ENCODE measurements around the gene RNFT2.

The RNFT2 gene

DNA sequence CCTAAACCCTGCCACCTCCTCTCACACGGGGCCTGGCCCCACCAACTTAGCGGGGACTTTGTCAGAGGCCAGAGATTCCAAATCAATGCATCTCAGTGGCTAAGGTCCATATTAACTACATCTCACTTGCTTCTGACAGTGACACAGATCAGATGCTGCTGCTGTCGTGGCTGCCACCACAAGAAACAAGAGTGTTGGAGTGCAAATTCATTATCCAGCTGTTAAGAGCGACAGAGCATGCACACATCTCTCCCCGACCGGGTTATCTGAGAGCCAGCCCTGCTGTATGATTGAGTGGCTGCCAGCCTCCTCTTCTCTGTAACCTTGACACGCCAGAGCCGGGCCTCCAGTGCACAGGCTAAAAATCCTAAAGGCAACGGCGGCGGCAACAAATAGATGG is 40.4 kb upstream of the RNFT2 start:
- Histone ChIP-seq H3K9me3 (ENCODE audit: control insufficient read depth in 1 of 2, low read length in 2 of 2) (no peaks in the 10 kb centered on the region), H3K27me3 (ENCODE audit: low read depth, low read length) (peaks cover 14% of the 10 kb centered on the region), H3K27ac (ENCODE audit: low read length) (no peak overlapping the region), H3K4me1 (ENCODE audit: control insufficient read depth in 1 of 2, insufficient read depth in 2 of 2, low read length in 2 of 2) (peaks cover 3 to 11% of the 10 kb centered on the region in 2 donors), H3K4me3 (ENCODE audit: low read depth in 1 of 2, low read length in 2 of 2) (no peak overlapping the region), H3K36me3 (ENCODE audit: control insufficient read depth in 1 of 2, insufficient read depth in 2 of 2, low read length in 2 of 2) (no peaks in the 10 kb centered on the region)

DNA sequence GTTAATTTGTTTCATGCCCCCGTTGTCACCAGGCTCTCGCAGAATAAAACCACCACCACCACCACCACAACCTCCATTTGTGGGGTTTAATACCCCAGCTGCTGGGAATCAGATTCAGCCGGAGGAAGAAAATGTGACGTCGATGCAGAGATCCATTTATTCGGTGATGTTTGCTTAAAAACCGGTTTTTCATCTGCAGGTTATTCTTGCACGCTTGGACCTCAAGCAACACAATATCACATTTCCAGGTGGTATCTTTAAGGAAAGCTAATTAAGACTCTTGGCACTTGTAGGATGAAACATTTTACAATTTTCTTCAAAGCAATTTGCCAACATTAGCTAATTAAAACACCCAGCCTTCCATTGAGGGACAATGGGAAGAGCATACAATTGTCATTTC is 40.0 kb upstream of the RNFT2 start:
- Histone ChIP-seq H3K27me3 (ENCODE audit: low read depth, low read length) (peaks cover 14% of the 10 kb centered on the region), H3K4me1 (ENCODE audit: control insufficient read depth in 1 of 2, insufficient read depth in 2 of 2, low read length in 2 of 2) (peaks cover 3 to 8% of the 10 kb centered on the region in 2 donors), H3K27ac (ENCODE audit: low read length) (no peak overlapping the region), H3K4me3 (ENCODE audit: low read depth in 1 of 2, low read length in 2 of 2) (no peak overlapping the region), H3K9me3 (ENCODE audit: control insufficient read depth in 1 of 2, low read length in 2 of 2) (no peaks in the 10 kb centered on the region), H3K36me3 (ENCODE audit: control insufficient read depth in 1 of 2, insufficient read depth in 2 of 2, low read length in 2 of 2) (no peaks in the 10 kb centered on the region)

DNA sequence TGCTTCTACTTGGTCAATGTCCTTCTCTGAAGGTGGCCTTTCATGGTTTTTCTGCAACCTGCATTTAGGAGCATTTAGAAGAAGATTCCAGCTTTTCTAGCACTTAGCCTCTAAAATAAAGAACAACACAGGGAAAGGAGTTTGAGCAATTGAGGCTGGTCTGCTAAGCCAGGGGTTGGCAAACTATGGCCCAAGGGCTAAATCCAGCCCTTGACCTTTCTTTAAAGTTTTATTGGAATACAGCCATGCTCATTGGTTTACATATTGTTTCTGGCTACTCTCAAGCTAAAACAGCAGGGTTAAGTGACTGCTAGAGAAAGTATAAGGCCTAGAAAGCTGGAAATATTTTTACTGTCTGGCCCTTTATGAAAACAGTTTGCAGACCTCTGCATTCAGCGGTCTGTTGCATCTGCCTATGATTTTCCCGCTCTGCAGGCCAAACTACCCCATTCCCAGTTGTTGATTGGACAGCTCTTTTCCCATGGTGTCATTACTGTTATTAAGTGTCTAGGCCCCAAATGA is 39.5 kb upstream of the RNFT2 start:
- H3K27me3 ChIP-seq (ENCODE audit: low read depth, low read length) = peaks cover 9% of the 10 kb centered on the region
- H3K4me1 ChIP-seq (ENCODE audit: control insufficient read depth in 1 of 2, insufficient read depth in 2 of 2, low read length in 2 of 2) = peaks cover 0 to 3% of the 10 kb centered on the region in 2 donors
- no peaks in the 10 kb centered on the region for H3K9me3 ChIP-seq (ENCODE audit: control insufficient read depth in 1 of 2, low read length in 2 of 2)
- no peak overlapping the region for H3K27ac ChIP-seq (ENCODE audit: low read length)
- no peak overlapping the region for H3K4me3 ChIP-seq (ENCODE audit: low read depth in 1 of 2, low read length in 2 of 2)
- no peaks in the 10 kb centered on the region for H3K36me3 ChIP-seq (ENCODE audit: control insufficient read depth in 1 of 2, insufficient read depth in 2 of 2, low read length in 2 of 2)

DNA sequence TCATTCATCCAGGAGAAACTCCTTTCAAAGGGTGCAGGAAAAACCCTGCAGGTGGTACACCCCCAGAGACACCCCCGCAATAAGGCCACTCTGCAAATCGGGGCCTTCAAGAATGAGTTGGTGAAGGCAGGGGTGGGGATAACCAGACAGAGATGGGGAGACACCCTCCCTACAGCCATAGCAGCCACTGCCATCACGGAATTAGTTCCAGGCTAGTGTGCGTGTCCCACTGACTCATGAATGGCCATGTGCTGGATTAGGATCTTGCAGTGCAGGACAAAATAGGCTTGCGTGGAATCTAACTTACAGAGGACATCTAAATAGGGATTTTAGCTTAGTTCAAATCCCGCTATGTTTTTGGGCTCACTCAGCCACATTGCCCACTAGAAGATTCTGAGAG is 38.0 kb upstream of the RNFT2 start:
- no peaks in the 10 kb centered on the region for H3K9me3 ChIP-seq (ENCODE audit: control insufficient read depth in 1 of 2, low read length in 2 of 2)
- H3K36me3 ChIP-seq (ENCODE audit: control insufficient read depth in 1 of 2, insufficient read depth in 2 of 2, low read length in 2 of 2) = no peaks in the 10 kb centered on the region
- H3K27me3 ChIP-seq (ENCODE audit: low read depth, low read length) = no peaks in the 10 kb centered on the region
- no peaks in the 10 kb centered on the region for H3K4me1 ChIP-seq (ENCODE audit: control insufficient read depth in 1 of 2, insufficient read depth in 2 of 2, low read length in 2 of 2)
- no peak overlapping the region for H3K27ac ChIP-seq (ENCODE audit: low read length)
- no peak overlapping the region for H3K4me3 ChIP-seq (ENCODE audit: low read depth in 1 of 2, low read length in 2 of 2)

DNA sequence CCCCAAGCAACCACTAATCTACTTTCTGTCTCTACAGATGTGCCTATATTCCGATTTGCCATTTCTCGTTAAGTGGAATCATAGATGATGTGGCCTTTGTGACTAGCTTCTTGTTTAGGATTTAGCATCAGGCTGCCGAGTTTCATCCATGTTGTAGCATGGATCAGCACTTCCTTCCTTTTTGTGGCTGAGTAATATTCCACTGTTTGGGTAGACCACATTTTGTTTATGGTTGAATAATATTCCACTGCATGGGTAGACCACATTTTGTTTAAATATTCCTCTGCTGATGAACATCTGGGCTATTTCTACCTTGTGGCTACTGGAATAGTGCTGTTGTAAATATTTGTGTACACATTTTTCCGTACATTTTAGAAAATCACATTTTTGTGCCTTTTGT is 36.7 kb upstream of the RNFT2 start:
- H3K36me3 ChIP-seq (ENCODE audit: control insufficient read depth in 1 of 2, insufficient read depth in 2 of 2, low read length in 2 of 2) = no peaks in the 10 kb centered on the region
- no peak overlapping the region for H3K4me3 ChIP-seq (ENCODE audit: low read depth in 1 of 2, low read length in 2 of 2)
- no peaks in the 10 kb centered on the region for H3K27me3 ChIP-seq (ENCODE audit: low read depth, low read length)
- no peaks in the 10 kb centered on the region for H3K9me3 ChIP-seq (ENCODE audit: control insufficient read depth in 1 of 2, low read length in 2 of 2)
- H3K4me1 ChIP-seq (ENCODE audit: control insufficient read depth in 1 of 2, insufficient read depth in 2 of 2, low read length in 2 of 2) = no peaks in the 10 kb centered on the region
- no peak overlapping the region for H3K27ac ChIP-seq (ENCODE audit: low read length)

DNA sequence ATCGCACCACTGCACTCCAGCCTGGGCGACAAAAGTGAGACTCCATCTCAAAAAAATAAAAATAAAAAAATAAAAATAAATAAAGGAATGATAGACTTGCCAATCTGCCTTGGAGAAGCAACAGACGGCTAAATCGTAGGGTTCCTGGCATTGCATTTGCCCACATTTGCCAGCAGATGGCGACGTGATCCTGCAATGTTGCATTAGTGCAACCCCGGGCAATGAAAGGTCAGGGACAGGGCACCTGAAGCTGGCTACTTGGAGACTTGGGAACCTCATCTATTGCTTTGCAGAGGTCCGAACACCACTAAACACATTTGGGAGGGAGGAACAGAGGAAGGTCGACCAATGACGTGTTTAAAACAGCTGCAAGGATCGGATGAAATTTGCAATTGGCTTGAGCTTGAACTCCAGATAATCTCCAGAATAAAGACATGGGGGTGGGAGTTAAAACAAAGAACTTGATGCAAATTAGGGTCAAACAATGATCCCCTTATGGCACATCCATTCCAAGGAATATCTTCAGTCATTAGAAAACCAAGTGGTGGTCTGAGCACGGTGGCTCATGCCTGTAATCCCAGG is 34.8 kb upstream of the RNFT2 start:
- no peaks in the 10 kb centered on the region for H3K27me3 ChIP-seq (ENCODE audit: low read depth, low read length)
- H3K27ac ChIP-seq (ENCODE audit: low read length) = no peak overlapping the region
- no peaks in the 10 kb centered on the region for H3K9me3 ChIP-seq (ENCODE audit: control insufficient read depth in 1 of 2, low read length in 2 of 2)
- peaks cover 0 to under 1% of the 10 kb centered on the region in 2 donors for H3K4me1 ChIP-seq (ENCODE audit: control insufficient read depth in 1 of 2, insufficient read depth in 2 of 2, low read length in 2 of 2)
- H3K4me3 ChIP-seq (ENCODE audit: low read depth in 1 of 2, low read length in 2 of 2) = no peak overlapping the region
- H3K36me3 ChIP-seq (ENCODE audit: control insufficient read depth in 1 of 2, insufficient read depth in 2 of 2, low read length in 2 of 2) = no peaks in the 10 kb centered on the region

DNA sequence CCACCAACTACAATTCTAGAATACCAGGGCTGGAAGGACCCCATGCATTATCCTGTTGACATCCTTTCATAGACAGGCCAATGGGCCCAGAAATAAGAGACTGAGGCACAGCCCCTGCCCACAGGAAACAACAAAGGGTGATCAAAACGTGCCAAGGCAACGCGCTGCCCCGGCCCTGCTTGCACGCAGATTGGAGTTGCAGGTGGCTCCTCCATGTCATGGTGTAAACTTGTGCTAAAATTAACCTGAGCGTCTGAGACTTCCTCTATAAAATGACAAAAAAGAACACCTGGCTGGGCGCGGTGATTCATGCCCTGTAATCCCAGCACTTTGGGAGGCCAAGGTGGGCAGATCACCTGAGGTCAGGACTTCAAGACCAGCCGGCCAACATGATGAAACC is 30.4 kb upstream of the RNFT2 start:
- Histone ChIP-seq H3K27me3 (ENCODE audit: low read depth, low read length) (peaks cover 4% of the 10 kb centered on the region), H3K4me1 (ENCODE audit: control insufficient read depth in 1 of 2, insufficient read depth in 2 of 2, low read length in 2 of 2) (peaks cover 0 to 12% of the 10 kb centered on the region in 2 donors), H3K36me3 (ENCODE audit: control insufficient read depth in 1 of 2, insufficient read depth in 2 of 2, low read length in 2 of 2) (no peaks in the 10 kb centered on the region), H3K27ac (ENCODE audit: low read length) (no peak overlapping the region), H3K4me3 (ENCODE audit: low read depth in 1 of 2, low read length in 2 of 2) (no peak overlapping the region), H3K9me3 (ENCODE audit: control insufficient read depth in 1 of 2, low read length in 2 of 2) (no peaks in the 10 kb centered on the region)

DNA sequence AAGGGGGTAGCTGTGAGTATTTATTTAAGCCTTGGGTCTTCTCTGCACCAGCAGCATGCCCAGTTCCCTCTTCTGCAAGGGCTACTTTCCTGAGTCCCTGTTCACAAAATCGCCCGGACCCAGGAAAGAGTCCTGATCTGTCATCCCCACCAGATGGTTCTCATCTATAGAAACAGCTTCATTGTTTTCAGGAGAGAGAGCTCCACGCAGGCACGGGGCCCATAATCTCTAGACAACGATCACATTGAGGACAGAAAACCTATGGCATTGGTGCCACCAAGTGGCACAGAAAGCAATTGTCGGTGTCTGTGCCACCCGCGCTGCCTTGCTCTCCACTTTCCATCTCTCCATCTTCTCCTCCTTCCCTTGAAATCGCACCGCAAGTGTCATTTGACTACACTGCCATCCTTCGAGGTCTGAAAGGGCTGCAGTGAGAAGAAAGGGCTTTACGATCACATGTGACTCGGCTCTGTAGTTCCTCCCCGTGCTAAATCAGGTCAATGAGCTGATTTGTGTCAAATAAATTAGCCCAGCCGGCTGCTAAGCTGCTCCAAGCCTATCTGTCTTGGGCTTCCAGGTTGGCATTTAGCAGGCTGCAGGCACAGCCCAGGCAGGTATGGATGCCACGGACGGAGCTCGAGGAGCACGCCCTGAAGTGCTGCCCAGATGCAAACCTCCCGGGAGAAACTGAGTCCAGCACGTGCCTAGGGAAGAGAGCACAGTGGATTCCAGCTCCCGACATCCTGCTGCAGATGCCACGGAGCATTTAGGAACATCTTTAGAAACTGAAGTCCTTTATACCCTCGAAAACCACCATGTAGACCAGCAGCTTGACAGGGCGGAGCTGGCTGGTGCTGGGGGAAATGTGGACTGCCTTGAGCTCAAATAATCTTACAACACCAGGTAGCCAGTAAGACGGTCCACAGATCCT is 29.0 kb upstream of the RNFT2 start:
- H3K27me3 ChIP-seq (ENCODE audit: low read depth, low read length) = peaks cover 4% of the 10 kb centered on the region
- H3K4me3 ChIP-seq (ENCODE audit: low read depth in 1 of 2, low read length in 2 of 2) = peak overlapping the region; percentile 37 to 41
- H3K4me1 ChIP-seq (ENCODE audit: control insufficient read depth in 1 of 2, insufficient read depth in 2 of 2, low read length in 2 of 2) = peaks cover 0 to 12% of the 10 kb centered on the region in 2 donors
- no peaks in the 10 kb centered on the region for H3K36me3 ChIP-seq (ENCODE audit: control insufficient read depth in 1 of 2, insufficient read depth in 2 of 2, low read length in 2 of 2)
- no peak overlapping the region for H3K27ac ChIP-seq (ENCODE audit: low read length)
- H3K9me3 ChIP-seq (ENCODE audit: control insufficient read depth in 1 of 2, low read length in 2 of 2) = no peaks in the 10 kb centered on the region

DNA sequence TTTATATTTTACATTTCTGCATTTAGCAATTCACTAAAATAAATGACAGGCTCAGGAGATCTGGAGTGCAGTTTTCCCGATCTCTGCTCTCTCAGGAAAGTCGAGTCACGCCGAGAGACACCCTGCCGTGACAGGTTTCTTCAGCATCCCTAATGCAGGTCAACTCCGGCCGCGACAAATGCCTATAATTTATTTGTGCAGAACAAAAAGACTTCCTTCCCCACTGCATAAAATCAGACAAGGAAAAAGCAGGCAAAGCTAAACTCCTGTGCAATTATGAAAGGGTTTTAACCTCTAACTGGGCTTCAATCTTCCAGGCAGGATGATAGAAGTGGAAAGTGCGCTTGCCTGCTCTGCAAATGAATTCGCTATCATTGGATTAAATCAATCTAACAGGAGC is 28.3 kb upstream of the RNFT2 start:
- peaks cover 0 to 12% of the 10 kb centered on the region in 2 donors for H3K4me1 ChIP-seq (ENCODE audit: control insufficient read depth in 1 of 2, insufficient read depth in 2 of 2, low read length in 2 of 2)
- no peaks in the 10 kb centered on the region for H3K9me3 ChIP-seq (ENCODE audit: control insufficient read depth in 1 of 2, low read length in 2 of 2)
- H3K4me3 ChIP-seq (ENCODE audit: low read depth in 1 of 2, low read length in 2 of 2) = no peak overlapping the region
- H3K36me3 ChIP-seq (ENCODE audit: control insufficient read depth in 1 of 2, insufficient read depth in 2 of 2, low read length in 2 of 2) = no peaks in the 10 kb centered on the region
- H3K27me3 ChIP-seq (ENCODE audit: low read depth, low read length) = peaks cover 4% of the 10 kb centered on the region
- H3K27ac ChIP-seq (ENCODE audit: low read length) = no peak overlapping the region

DNA sequence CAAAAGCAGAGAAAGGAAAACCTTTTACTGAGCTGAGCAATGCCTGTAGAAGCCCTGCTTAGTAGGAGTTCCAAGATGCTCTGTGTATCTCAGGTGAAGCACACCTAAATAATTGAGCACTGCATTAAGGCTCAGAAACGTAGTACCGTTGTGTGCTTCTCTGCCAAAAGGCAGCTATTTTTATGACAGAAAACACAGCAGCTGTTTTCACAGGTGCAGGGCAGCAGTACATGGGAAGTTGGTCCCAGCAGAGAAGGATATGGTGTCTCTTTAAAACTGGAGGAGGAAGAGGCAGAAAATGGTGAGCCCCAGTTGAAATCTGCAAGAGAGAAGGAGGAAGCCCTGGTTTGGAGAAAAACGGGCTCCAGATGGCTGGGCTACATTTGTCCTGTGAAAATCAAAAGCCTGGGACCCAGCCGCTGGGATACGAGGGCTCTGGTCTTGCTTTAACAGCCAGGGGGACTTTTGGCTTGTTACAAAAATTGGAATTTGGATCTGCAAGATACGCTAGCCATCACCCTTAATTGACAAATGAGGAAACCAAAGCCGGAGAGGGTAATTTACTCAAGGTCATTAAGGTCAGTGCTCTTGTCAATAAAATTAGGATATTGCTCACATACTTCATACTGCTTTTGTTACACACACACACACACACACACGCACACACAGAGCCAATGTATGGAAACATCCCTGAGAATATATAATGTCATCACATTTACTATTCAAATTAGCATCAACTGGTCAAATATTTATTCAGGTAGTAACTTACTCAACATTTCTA is 27.6 kb upstream of the RNFT2 start:
- H3K9me3 ChIP-seq (ENCODE audit: control insufficient read depth in 1 of 2, low read length in 2 of 2) = no peaks in the 10 kb centered on the region
- peaks cover 0 to 12% of the 10 kb centered on the region in 2 donors for H3K4me1 ChIP-seq (ENCODE audit: control insufficient read depth in 1 of 2, insufficient read depth in 2 of 2, low read length in 2 of 2)
- no peak overlapping the region for H3K27ac ChIP-seq (ENCODE audit: low read length)
- H3K36me3 ChIP-seq (ENCODE audit: control insufficient read depth in 1 of 2, insufficient read depth in 2 of 2, low read length in 2 of 2) = peaks cover 0 to 5% of the 10 kb centered on the region in 2 donors
- H3K4me3 ChIP-seq (ENCODE audit: low read depth in 1 of 2, low read length in 2 of 2) = no peak overlapping the region
- H3K27me3 ChIP-seq (ENCODE audit: low read depth, low read length) = peaks cover 4% of the 10 kb centered on the region

Measured in muscle layer of duodenum (tissue), 2 donors.